ENCODE measurements around the gene SLCO2A1.

The SLCO2A1 gene

DNA sequence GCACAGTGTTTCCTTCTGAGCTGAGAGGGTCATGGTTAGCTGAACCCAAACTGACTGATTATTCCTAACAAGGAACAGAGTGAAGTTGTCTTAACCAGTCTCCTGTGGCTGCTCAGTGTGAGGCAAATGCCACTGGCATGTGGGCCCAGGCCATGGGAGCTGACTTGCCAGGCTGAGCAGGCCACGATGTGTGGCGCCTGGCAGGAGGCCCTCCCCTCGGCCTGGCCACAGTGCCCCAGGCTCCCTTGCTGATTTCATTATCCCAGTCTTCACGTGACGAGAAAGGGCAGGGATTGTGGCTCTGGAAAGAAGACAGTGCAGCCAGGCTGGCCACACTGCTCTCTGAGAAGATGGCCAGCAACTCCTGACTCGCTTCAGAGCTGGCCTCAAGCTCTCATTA is 58.8 kb downstream of the SLCO2A1 start:
- POLR2A ChIA-PET, result no interaction called here
- H3K4me3 ChIP-seq (ENCODE audit: low read depth, low read length), result no peak overlapping the region
- H3K36me3 ChIP-seq (ENCODE audit: control insufficient read depth in 2 of 2, insufficient read depth in 1 of 2, low read length in 2 of 2), result peaks cover 0 to 6% of the 10 kb centered on the region in 2 experiments; a peak in 1 of 3 replicates
- no peaks in the 10 kb centered on the region for H3K9me3 ChIP-seq (ENCODE audit: control insufficient read depth, insufficient read depth, low read depth, low read length)
- no peaks in the 10 kb centered on the region for H3K4me1 ChIP-seq (ENCODE audit: control insufficient read depth, insufficient read depth, low read length)
- TF ChIP-seq ZNF433 (tag by site-specific recombination; IDR thresholded peaks at IDR 0.05; ENCODE audit: low read depth) (no peak), OSR2 (tag by site-specific recombination; IDR thresholded peaks at IDR 0.05) (no peak), ZNF571 (tag by site-specific recombination; IDR thresholded peaks at IDR 0.05) (no peak), ZNF785 (tag by site-specific recombination; IDR thresholded peaks at IDR 0.05) (no peak), MEIS1 (CRISPR knock-in tag; IDR thresholded peaks at IDR 0.05; ENCODE audit: borderline replicate concordance) (no peak), ZNF292 (tag by site-specific recombination; IDR thresholded peaks at IDR 0.05; ENCODE audit: borderline replicate concordance, low read depth) (no peak), YY2 (tag by site-specific recombination; IDR thresholded peaks at IDR 0.05) (no peak)
- TF ChIP-seq, protein P1, sequence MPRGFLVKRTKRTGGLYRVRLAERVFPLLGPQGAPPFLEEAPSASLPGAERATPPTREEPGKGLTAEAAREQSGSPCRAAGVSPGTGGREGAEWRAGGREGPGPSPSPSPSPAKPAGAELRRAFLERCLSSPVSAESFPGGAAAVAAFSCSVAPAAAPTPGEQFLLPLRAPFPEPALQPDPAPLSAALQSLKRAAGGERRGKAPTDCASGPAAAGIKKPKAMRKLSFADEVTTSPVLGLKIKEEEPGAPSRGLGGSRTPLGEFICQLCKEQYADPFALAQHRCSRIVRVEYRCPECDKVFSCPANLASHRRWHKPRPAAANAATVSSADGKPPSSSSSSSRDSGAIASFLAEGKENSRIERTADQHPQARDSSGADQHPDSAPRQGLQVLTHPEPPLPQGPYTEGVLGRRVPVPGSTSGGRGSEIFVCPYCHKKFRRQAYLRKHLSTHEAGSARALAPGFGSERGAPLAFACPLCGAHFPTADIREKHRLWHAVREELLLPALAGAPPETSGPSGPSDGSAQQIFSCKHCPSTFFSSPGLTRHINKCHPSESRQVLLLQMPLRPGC (tag by site-specific recombination; IDR thresholded peaks at IDR 0.05), result no peak
- TF ChIP-seq, protein P2, sequence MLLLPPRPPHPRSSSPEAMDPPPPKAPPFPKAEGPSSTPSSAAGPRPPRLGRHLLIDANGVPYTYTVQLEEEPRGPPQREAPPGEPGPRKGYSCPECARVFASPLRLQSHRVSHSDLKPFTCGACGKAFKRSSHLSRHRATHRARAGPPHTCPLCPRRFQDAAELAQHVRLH (tag by site-specific recombination; IDR thresholded peaks at IDR 0.05), result no peak
- TF ChIP-seq, protein P3, sequence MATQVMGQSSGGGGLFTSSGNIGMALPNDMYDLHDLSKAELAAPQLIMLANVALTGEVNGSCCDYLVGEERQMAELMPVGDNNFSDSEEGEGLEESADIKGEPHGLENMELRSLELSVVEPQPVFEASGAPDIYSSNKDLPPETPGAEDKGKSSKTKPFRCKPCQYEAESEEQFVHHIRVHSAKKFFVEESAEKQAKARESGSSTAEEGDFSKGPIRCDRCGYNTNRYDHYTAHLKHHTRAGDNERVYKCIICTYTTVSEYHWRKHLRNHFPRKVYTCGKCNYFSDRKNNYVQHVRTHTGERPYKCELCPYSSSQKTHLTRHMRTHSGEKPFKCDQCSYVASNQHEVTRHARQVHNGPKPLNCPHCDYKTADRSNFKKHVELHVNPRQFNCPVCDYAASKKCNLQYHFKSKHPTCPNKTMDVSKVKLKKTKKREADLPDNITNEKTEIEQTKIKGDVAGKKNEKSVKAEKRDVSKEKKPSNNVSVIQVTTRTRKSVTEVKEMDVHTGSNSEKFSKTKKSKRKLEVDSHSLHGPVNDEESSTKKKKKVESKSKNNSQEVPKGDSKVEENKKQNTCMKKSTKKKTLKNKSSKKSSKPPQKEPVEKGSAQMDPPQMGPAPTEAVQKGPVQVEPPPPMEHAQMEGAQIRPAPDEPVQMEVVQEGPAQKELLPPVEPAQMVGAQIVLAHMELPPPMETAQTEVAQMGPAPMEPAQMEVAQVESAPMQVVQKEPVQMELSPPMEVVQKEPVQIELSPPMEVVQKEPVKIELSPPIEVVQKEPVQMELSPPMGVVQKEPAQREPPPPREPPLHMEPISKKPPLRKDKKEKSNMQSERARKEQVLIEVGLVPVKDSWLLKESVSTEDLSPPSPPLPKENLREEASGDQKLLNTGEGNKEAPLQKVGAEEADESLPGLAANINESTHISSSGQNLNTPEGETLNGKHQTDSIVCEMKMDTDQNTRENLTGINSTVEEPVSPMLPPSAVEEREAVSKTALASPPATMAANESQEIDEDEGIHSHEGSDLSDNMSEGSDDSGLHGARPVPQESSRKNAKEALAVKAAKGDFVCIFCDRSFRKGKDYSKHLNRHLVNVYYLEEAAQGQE (tag by site-specific recombination; IDR thresholded peaks at IDR 0.05), result no peak
- TF ChIP-seq, protein P4, sequence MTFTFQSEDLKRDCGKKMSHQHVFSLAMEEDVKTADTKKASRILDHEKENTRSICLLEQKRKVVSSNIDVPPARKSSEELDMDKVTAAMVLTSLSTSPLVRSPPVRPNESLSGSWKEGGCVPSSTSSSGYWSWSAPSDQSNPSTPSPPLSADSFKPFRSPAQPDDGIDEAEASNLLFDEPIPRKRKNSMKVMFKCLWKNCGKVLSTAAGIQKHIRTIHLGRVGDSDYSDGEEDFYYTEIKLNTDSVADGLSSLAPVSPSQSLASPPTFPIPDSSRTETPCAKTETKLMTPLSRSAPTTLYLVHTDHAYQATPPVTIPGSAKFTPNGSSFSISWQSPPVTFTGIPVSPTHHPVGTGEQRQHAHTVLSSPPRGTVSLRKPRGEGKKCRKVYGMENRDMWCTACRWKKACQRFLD (tag by site-specific recombination; IDR thresholded peaks at IDR 0.05), result no peak
- no peak overlapping the region for H3K27ac ChIP-seq (ENCODE audit: extremely low read depth, low read depth, low read length)
- CTCF ChIA-PET, result no interaction called here

DNA sequence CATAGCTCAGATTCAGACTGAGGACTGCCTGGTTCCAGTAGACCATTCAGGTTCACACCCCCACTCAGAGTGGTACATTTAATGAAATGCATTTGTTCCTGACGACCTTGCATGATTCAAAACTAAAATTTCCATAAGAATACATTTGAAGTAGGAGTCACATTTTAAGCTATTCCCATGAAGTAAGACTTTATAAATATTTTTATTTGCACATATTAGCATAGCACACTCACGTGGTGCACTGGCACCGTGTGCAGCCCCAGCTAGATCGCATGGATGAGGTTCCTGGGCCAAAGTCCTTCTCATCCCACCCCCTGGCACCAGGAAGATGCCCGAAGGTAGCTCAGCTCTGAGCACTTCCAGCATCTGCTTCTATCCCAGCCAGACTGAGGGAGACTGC is 59.4 kb downstream of the SLCO2A1 start:
- H3K4me1 ChIP-seq (ENCODE audit: control insufficient read depth, insufficient read depth, low read length), result no peaks in the 10 kb centered on the region
- H3K36me3 ChIP-seq (ENCODE audit: control insufficient read depth in 2 of 2, insufficient read depth in 1 of 2, low read length in 2 of 2), result peaks cover 0 to 6% of the 10 kb centered on the region in 2 experiments; a peak in 1 of 3 replicates
- ChIA-PET CTCF (no interaction called here), POLR2A (no interaction called here)
- TF ChIP-seq ZNF391 (tag by site-specific recombination; IDR thresholded peaks at IDR 0.05; ENCODE audit: borderline replicate concordance, low read depth) (no peak), ZFHX2 (tag by site-specific recombination; conservative IDR thresholded peaks at IDR 0.05) (no peak), ZNF24 (tag by site-specific recombination; IDR thresholded peaks at IDR 0.05) (no peak), REPIN1 (tag by site-specific recombination; IDR thresholded peaks at IDR 0.05; ENCODE audit: low read depth) (no peak), ZNF335 (tag by site-specific recombination; conservative IDR thresholded peaks at IDR 0.05) (no peak), ZNF561 (tag by site-specific recombination; IDR thresholded peaks at IDR 0.05; ENCODE audit: borderline replicate concordance) (no peak)
- H3K4me3 ChIP-seq (ENCODE audit: low read depth, low read length), result no peak overlapping the region
- H3K9me3 ChIP-seq (ENCODE audit: control insufficient read depth, insufficient read depth, low read depth, low read length), result no peaks in the 10 kb centered on the region
- H3K27ac ChIP-seq (ENCODE audit: extremely low read depth, low read depth, low read length), result no peak overlapping the region
